ENCODE data around the gene ELL2. TPM values are rescaled to one million over a fixed set of nuclear protein-coding genes. Genes with fewer than 3 reads are reported as not detected.

The ELL2 gene
- polyA plus RNA-seq, 1 of the 3 experiments (the other 2 are of a cell fraction): 18.4 TPM

DNA sequence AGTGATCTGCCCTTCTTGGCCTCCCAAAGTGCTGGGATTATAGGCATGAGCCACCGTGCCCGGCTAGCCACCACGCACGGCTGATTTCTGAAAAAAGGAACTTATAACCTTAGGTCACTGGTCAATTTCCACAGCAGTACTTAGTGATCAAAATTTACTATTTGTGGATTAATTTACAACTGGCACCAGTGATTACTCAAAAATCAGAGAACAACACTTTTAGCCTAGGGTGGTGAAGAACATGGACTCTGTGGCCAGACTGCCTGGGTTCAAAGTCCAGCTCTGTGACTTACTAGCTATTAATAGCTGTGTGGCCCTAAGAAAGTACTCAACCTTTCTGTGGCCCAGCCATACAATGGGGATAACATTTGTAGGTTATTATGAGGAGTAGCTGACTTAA lies 88.3 kb downstream of the ELL2 start:
- no peak overlapping the region for H3K4me3 ChIP-seq (ENCODE audit: low read depth in 2 of 2, low read length in 1 of 2)
- H4K20me1 ChIP-seq (ENCODE audit: insufficient read depth): no peaks in the 10 kb centered on the region
- H3K79me2 ChIP-seq (ENCODE audit: insufficient read depth): no peaks in the 10 kb centered on the region
- no peaks in the 10 kb centered on the region for H3K36me3 ChIP-seq (replicated peaks in 1 of 2; ENCODE audit: control insufficient read depth in 1 of 2, insufficient read depth in 2 of 2, low read length in 1 of 2)
- 98% methylated on average over 4 of the region's 4 CpGs for WGBS (ENCODE audit: low lambda C conversion rate)
- H2AFZ ChIP-seq (ENCODE audit: low read depth): no peak overlapping the region
- ChIA-PET CTCF (no interaction called here), POLR2A (no interaction called here)
- no peak overlapping the region for H3K9ac ChIP-seq
- no peaks in the 10 kb centered on the region for H3K9me3 ChIP-seq
- no peak overlapping the region for H3K27ac ChIP-seq (ENCODE audit: low read depth in 2 of 2, low read length in 1 of 2)
- H3K27me3 ChIP-seq (ENCODE audit: insufficient read depth): no peaks in the 10 kb centered on the region
- H3K9me2 ChIP-seq: no peaks in the 10 kb centered on the region
- TF ChIP-seq JUND (IDR thresholded peaks at IDR 0.05) (no peak), SIN3A (IDR thresholded peaks at IDR 0.05; ENCODE audit: borderline replicate concordance, low read depth, low read length) (no peak), RCOR1 (IDR thresholded peaks at IDR 0.05; ENCODE audit: low read length) (no peak), MXI1 (IDR thresholded peaks at IDR 0.05; ENCODE audit: low read depth, low read length) (no peak), CHD2 (IDR thresholded peaks at IDR 0.05; ENCODE audit: low read length, partially characterized antibody) (no peak), EZH2phosphoT487 (IDR thresholded peaks at IDR 0.05; ENCODE audit: borderline replicate concordance, low read depth) (no peak), SMC3 (IDR thresholded peaks at IDR 0.05; ENCODE audit: low read depth, low read length) (no peak), RXRA (IDR thresholded peaks at IDR 0.05; ENCODE audit: borderline replicate concordance, low read depth) (no peak), NFIC (IDR thresholded peaks at IDR 0.05; ENCODE audit: borderline replicate concordance) (no peak), GATA2 (CRISPR knock-in tag; IDR thresholded peaks at IDR 0.05) (no peak)
- TF ChIP-seq, protein P1, sequence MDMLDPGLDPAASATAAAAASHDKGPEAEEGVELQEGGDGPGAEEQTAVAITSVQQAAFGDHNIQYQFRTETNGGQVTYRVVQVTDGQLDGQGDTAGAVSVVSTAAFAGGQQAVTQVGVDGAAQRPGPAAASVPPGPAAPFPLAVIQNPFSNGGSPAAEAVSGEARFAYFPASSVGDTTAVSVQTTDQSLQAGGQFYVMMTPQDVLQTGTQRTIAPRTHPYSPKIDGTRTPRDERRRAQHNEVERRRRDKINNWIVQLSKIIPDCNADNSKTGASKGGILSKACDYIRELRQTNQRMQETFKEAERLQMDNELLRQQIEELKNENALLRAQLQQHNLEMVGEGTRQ (IDR thresholded peaks at IDR 0.05; ENCODE audit: borderline replicate concordance, low read depth, low read length): no peak
- TF ChIP-seq, protein P2, sequence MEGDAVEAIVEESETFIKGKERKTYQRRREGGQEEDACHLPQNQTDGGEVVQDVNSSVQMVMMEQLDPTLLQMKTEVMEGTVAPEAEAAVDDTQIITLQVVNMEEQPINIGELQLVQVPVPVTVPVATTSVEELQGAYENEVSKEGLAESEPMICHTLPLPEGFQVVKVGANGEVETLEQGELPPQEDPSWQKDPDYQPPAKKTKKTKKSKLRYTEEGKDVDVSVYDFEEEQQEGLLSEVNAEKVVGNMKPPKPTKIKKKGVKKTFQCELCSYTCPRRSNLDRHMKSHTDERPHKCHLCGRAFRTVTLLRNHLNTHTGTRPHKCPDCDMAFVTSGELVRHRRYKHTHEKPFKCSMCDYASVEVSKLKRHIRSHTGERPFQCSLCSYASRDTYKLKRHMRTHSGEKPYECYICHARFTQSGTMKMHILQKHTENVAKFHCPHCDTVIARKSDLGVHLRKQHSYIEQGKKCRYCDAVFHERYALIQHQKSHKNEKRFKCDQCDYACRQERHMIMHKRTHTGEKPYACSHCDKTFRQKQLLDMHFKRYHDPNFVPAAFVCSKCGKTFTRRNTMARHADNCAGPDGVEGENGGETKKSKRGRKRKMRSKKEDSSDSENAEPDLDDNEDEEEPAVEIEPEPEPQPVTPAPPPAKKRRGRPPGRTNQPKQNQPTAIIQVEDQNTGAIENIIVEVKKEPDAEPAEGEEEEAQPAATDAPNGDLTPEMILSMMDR (IDR thresholded peaks at IDR 0.05): no peak
- TF ChIP-seq, protein P3, sequence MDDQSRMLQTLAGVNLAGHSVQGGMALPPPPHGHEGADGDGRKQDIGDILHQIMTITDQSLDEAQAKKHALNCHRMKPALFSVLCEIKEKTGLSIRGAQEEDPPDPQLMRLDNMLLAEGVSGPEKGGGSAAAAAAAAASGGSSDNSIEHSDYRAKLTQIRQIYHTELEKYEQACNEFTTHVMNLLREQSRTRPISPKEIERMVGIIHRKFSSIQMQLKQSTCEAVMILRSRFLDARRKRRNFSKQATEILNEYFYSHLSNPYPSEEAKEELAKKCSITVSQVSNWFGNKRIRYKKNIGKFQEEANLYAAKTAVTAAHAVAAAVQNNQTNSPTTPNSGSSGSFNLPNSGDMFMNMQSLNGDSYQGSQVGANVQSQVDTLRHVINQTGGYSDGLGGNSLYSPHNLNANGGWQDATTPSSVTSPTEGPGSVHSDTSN (IDR thresholded peaks at IDR 0.05): no peak
- TF ChIP-seq, protein P4, sequence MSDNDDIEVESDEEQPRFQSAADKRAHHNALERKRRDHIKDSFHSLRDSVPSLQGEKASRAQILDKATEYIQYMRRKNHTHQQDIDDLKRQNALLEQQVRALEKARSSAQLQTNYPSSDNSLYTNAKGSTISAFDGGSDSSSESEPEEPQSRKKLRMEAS (IDR thresholded peaks at IDR 0.05; ENCODE audit: low read depth): no peak
- TF ChIP-seq, protein P5, sequence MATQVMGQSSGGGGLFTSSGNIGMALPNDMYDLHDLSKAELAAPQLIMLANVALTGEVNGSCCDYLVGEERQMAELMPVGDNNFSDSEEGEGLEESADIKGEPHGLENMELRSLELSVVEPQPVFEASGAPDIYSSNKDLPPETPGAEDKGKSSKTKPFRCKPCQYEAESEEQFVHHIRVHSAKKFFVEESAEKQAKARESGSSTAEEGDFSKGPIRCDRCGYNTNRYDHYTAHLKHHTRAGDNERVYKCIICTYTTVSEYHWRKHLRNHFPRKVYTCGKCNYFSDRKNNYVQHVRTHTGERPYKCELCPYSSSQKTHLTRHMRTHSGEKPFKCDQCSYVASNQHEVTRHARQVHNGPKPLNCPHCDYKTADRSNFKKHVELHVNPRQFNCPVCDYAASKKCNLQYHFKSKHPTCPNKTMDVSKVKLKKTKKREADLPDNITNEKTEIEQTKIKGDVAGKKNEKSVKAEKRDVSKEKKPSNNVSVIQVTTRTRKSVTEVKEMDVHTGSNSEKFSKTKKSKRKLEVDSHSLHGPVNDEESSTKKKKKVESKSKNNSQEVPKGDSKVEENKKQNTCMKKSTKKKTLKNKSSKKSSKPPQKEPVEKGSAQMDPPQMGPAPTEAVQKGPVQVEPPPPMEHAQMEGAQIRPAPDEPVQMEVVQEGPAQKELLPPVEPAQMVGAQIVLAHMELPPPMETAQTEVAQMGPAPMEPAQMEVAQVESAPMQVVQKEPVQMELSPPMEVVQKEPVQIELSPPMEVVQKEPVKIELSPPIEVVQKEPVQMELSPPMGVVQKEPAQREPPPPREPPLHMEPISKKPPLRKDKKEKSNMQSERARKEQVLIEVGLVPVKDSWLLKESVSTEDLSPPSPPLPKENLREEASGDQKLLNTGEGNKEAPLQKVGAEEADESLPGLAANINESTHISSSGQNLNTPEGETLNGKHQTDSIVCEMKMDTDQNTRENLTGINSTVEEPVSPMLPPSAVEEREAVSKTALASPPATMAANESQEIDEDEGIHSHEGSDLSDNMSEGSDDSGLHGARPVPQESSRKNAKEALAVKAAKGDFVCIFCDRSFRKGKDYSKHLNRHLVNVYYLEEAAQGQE (IDR thresholded peaks at IDR 0.05; ENCODE audit: low read depth, low read length): no peak
- peaks cover 15% of the 10 kb centered on the region for H3F3A ChIP-seq (replicated peaks; ENCODE audit: insufficient read depth)
- no peak overlapping the region for H3K4me2 ChIP-seq
- H3K4me1 ChIP-seq (ENCODE audit: control insufficient read depth in 1 of 2, insufficient read depth in 2 of 2, low read depth in 1 of 2, low read length in 1 of 2): peaks cover 0 to 18% of the 10 kb centered on the region in 2 experiments; a peak in 2 of 4 replicates
- no peak for DNase-seq

Measured in SK-N-SH (cell line).